K562 (cell line): Measurements from ENCODE around the gene FYB1. TPM values are rescaled to one million over a fixed set of nuclear protein-coding genes. Genes with fewer than 3 reads are reported as not detected.

ENCODE experiments used
- DPF2 ChIP-seq: fragments of 450-650 bp; IDR thresholded peaks from 2 replicates; pipeline ENCODE4 v1.6.1; 2016
- GTF2F1 ChIP-seq: IDR thresholded peaks from 2 replicates; pipeline ENCODE4 v1.6.1; 2011; ENCODE audit warnings: low read depth, low read length, improper control_type of control experiment
- KLF16 ChIP-seq: IDR thresholded peaks from 2 replicates; pipeline ENCODE4 v1.6.1; 2016; ENCODE audit warnings: antibody characterized with exemption
- MTA2 ChIP-seq: fragments of 450-650 bp; IDR thresholded peaks from 2 replicates; pipeline ENCODE4 v1.6.1; 2016; ENCODE audit warnings: low read depth
- NELFE ChIP-seq: IDR thresholded peaks from 2 replicates; pipeline ENCODE4 v1.6.1; 2011; ENCODE audit warnings: mild to moderate bottlenecking; ENCODE audit not compliant: insufficient read depth, insufficient read length
- PHF20 ChIP-seq: fragments of 450-650 bp; IDR thresholded peaks from 2 replicates; pipeline ENCODE4 v1.6.1; 2018; ENCODE audit not compliant: partially characterized antibody
- PML ChIP-seq: IDR thresholded peaks from 2 replicates; pipeline ENCODE4 v1.6.1; 2012; ENCODE audit warnings: low read length, inconsistent platforms
- POLR2A ChIP-seq: fragments of 450-650 bp; conservative IDR thresholded peaks from 2 replicates; pipeline ENCODE4 v1.6.1; 2016
- SLC30A9 ChIP-seq: fragments of 250-450 bp; sonication (Bioruptor Pico); IDR thresholded peaks from 2 replicates; pipeline ENCODE4 v1.8.0; 2022; ENCODE audit warnings: mild to moderate bottlenecking, moderate library complexity
- SP1 ChIP-seq: sonication (generic); formaldehyde crosslinking; IDR thresholded peaks from 2 replicates; pipeline ENCODE4 v1.8.1; 2022; ENCODE audit warnings: mild to moderate bottlenecking, missing genetic modification reagents
- SP2 ChIP-seq: IDR thresholded peaks from 2 replicates; pipeline ENCODE4 v1.6.1; 2011; ENCODE audit warnings: mild to moderate bottlenecking, low read depth, low read length, moderate library complexity; ENCODE audit not compliant: poor library complexity, severe bottlenecking; ENCODE audit errors: extremely low read depth
- TAF1 ChIP-seq: IDR thresholded peaks from 2 replicates; pipeline ENCODE4 v1.6.1; 2011; ENCODE audit warnings: mild to moderate bottlenecking, low read length, moderate library complexity; ENCODE audit not compliant: insufficient read depth, control insufficient read depth, severe bottlenecking; ENCODE audit errors: extremely low read depth
- TCF3 ChIP-seq: sonication (generic); formaldehyde crosslinking; IDR thresholded peaks from 2 replicates; pipeline ENCODE4 v1.4.0; 2020; ENCODE audit warnings: mild to moderate bottlenecking, missing genetic modification reagents
- TRIM28 ChIP-seq: fragments of 450-650 bp; IDR thresholded peaks from 2 replicates; pipeline ENCODE4 v1.6.1; 2017
- ZBTB7A ChIP-seq: IDR thresholded peaks from 2 replicates; pipeline ENCODE4 v1.6.1; 2011; ENCODE audit warnings: low read depth, mild to moderate bottlenecking, low read length, moderate library complexity, borderline replicate concordance; ENCODE audit not compliant: control insufficient read depth
- ZFP1 ChIP-seq: fragments of 450-650 bp; formaldehyde crosslinking; IDR thresholded peaks from 2 replicates; pipeline ENCODE4 v1.4.0; 2020; ENCODE audit warnings: mild to moderate bottlenecking, mixed read lengths
- ZFP36 ChIP-seq: fragments of 150-350 bp; IDR thresholded peaks from 2 replicates; pipeline ENCODE4 v1.6.1; 2018; ENCODE audit warnings: low read length, low read depth; ENCODE audit not compliant: partially characterized antibody
- ZNF24 ChIP-seq: fragments of 450-650 bp; IDR thresholded peaks from 2 replicates; pipeline ENCODE4 v1.6.1; 2016
- ZNF431 ChIP-seq: sonication (generic); formaldehyde crosslinking; IDR thresholded peaks from 2 replicates; pipeline ENCODE4 v1.8.0; 2022; ENCODE audit warnings: mild to moderate bottlenecking, missing genetic modification reagents
- ZZZ3 ChIP-seq: fragments of 450-650 bp; IDR thresholded peaks from 2 replicates; pipeline ENCODE4 v1.6.1; 2016; ENCODE audit warnings: antibody characterized with exemption, mild to moderate bottlenecking, moderate library complexity
- polyA plus RNA-seq, 8 experiments: library from polyadenylated mRNA; depleted of rRNA in 4 of 8; stranded (reverse) in 5 of 8; unstranded in 3 of 8; fragments of >200 nt; fragmentation: Nextera tagmentation in 2 of 8; fragmentation: Illumina TruSeq in 1 of 8; extraction: Ambion mirVana in 2 of 8; extraction: Trizol in 1 of 8; gene quantifications; 2 replicates each; pipeline versions ENCODE4 v1.2.1 to v1.2.3, GENCODE V29; 2011 to 2014; ENCODE audit warnings: inconsistent platforms in 1 of 8, missing spikeins in 1 of 8
- total RNA-seq, 7 experiments: library from RNA; depleted of rRNA in 6 of 7; stranded (reverse); fragments of >200 nt in 6 of 7; fragmentation: Illumina TruSeq in 2 of 7; extraction: Trizol in 2 of 7; gene quantifications; 2 replicates each; pipeline versions ENCODE4 v1.2.1 to v1.2.3, GENCODE V29; 2011 to 2021; ENCODE audit warnings: low replicate concordance in 1 of 7
- TF ChIP-seq, protein P1 (sequence below), 2 experiments: fragments of 150-350 bp in 1 of 2; IDR thresholded peaks; 2 replicates each; pipeline ENCODE4 v1.6.1; 2012 to 2016; ENCODE audit warnings: low read depth in 2 of 2, low read length in 2 of 2, mild to moderate bottlenecking in 1 of 2, moderate library complexity in 1 of 2
- TF ChIP-seq, protein P2 (sequence below), 2 experiments: fragments of 200-800 bp in 1 of 2; sonication (Bioruptor generic) in 1 of 2; sonication (generic) in 1 of 2; formaldehyde crosslinking in 1 of 2; IDR thresholded peaks in 1 of 2; conservative IDR thresholded peaks in 1 of 2; 2 replicates each; pipeline versions ENCODE4 v1.5.0 to v1.6.1; 2016 to 2020; ENCODE audit warnings: missing compliant biosample characterization in 1 of 2, missing genetic modification characterization in 1 of 2, missing genetic modification reagents in 1 of 2
- TF ChIP-seq, protein P3 (sequence below): fragments of 450-650 bp; IDR thresholded peaks from 2 replicates; pipeline ENCODE4 v1.6.1; 2016; ENCODE audit warnings: missing biosample characterization, missing genetic modification characterization

Gene FYB1
- total and polyA plus RNA-seq, 9 of the 15 experiments (the other 6 are each of a cell fraction or from before 2014, with no cell fraction given), result 4.7 to 31.5 (median 9.7) TPM

DNA sequence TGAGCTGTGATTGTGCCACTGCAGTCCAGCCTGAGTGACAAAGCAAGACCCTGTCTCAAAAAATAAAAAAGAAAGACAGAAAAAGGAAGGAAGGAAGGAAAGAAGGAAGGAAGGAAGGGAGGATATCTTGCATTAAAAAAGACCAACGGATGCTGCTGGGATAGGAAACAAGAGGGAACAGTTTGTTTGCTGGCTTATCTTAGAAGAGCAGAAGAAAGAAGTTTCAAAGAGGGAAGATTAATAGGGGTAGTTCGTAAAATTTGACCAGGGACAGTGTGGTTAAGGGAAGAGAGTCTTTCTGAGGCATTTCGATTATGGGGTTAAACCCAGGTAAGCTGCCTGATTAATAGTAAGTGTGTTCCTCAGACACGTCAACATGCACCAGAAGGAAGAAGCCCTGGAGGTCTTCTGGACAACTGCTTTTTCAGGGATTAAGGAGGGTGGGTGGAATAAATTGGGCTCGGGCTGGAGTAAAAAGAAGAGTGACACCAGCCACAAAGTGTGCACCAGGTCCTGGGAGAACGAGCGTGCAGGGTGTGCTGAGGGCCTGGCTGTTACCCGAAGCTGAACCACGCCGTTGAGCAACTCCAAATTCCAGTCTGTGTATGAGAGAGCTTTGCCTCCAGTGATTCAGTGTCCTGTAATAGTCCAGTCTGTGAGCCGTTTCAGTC lies 24.8 kb downstream of the FYB1 start (continued):
- TF ChIP-seq, protein P1, sequence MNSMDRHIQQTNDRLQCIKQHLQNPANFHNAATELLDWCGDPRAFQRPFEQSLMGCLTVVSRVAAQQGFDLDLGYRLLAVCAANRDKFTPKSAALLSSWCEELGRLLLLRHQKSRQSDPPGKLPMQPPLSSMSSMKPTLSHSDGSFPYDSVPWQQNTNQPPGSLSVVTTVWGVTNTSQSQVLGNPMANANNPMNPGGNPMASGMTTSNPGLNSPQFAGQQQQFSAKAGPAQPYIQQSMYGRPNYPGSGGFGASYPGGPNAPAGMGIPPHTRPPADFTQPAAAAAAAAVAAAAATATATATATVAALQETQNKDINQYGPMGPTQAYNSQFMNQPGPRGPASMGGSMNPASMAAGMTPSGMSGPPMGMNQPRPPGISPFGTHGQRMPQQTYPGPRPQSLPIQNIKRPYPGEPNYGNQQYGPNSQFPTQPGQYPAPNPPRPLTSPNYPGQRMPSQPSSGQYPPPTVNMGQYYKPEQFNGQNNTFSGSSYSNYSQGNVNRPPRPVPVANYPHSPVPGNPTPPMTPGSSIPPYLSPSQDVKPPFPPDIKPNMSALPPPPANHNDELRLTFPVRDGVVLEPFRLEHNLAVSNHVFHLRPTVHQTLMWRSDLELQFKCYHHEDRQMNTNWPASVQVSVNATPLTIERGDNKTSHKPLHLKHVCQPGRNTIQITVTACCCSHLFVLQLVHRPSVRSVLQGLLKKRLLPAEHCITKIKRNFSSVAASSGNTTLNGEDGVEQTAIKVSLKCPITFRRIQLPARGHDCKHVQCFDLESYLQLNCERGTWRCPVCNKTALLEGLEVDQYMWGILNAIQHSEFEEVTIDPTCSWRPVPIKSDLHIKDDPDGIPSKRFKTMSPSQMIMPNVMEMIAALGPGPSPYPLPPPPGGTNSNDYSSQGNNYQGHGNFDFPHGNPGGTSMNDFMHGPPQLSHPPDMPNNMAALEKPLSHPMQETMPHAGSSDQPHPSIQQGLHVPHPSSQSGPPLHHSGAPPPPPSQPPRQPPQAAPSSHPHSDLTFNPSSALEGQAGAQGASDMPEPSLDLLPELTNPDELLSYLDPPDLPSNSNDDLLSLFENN (IDR thresholded peaks at IDR 0.05; ENCODE audit: low read depth in 2 of 2, low read length in 2 of 2), result peak in 1 of 2 experiments; percentile 96; a peak in 2 of 4 replicates
- no peak for TF ChIP-seq TAF1
- no peak for TF ChIP-seq ZFP36
- TF ChIP-seq NELFE, result no peak
- no peak for TF ChIP-seq ZFP1
- TF ChIP-seq KLF16, result peak; percentile 82
- TF ChIP-seq ZNF431, result no peak
- TF ChIP-seq MTA2, result peak; percentile 93
- no peak for TF ChIP-seq ZZZ3
- 0 out of 2 replicates have a peak, but pooled peaks have one; percentile 7 for TF ChIP-seq ZNF24
- no peak for TF ChIP-seq SLC30A9
- no peak for TF ChIP-seq GTF2F1
- TF ChIP-seq, protein P2, sequence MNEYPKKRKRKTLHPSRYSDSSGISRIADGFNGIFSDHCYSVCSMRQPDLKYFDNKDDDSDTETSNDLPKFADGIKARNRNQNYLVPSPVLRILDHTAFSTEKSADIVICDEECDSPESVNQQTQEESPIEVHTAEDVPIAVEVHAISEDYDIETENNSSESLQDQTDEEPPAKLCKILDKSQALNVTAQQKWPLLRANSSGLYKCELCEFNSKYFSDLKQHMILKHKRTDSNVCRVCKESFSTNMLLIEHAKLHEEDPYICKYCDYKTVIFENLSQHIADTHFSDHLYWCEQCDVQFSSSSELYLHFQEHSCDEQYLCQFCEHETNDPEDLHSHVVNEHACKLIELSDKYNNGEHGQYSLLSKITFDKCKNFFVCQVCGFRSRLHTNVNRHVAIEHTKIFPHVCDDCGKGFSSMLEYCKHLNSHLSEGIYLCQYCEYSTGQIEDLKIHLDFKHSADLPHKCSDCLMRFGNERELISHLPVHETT (CRISPR knock-in tag; conservative IDR thresholded peaks at IDR 0.05 in 1 of 2, IDR thresholded peaks at IDR 0.05 in 1 of 2), result peak in 1 of 2 experiments; percentile 60; a peak in 2 of 4 replicates
- peak; percentile 94 for TF ChIP-seq TCF3 (CRISPR knock-in tag)
- TF ChIP-seq, protein P3, sequence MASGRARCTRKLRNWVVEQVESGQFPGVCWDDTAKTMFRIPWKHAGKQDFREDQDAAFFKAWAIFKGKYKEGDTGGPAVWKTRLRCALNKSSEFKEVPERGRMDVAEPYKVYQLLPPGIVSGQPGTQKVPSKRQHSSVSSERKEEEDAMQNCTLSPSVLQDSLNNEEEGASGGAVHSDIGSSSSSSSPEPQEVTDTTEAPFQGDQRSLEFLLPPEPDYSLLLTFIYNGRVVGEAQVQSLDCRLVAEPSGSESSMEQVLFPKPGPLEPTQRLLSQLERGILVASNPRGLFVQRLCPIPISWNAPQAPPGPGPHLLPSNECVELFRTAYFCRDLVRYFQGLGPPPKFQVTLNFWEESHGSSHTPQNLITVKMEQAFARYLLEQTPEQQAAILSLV, result no peak
- TF ChIP-seq PML, result peak; percentile 84
- no peak for TF ChIP-seq SP2
- TF ChIP-seq TRIM28, result peak; percentile 67; the same call in 1 of the 2 replicates
- no peak for TF ChIP-seq PHF20
- TF ChIP-seq ZBTB7A, result no peak
- TF ChIP-seq POLR2A, result no peak
- 0 out of 2 replicates have a peak, but pooled peaks have one; percentile 15 for TF ChIP-seq SP1
- TF ChIP-seq DPF2, result peak; percentile 98
